CD14-positive monocyte (primary cell): ENCODE data around the gene DIPK1A. TPM values are rescaled to one million over a fixed set of nuclear protein-coding genes. Genes with fewer than 3 reads are reported as not detected.
"Not testable (repeated sequence)": the region's sequence is repeated elsewhere in the genome, so short reads cannot be mapped to it uniquely, and the experiment has no call there.

Experiments
- DNase-seq, 3 donors: peaks; one replicate each; pipeline ENCODE4 v3.0.0-alpha.2; 2011 to 2022
- H2AFZ ChIP-seq: 2 replicates; pipeline ENCODE4 v1.6.0; 2012; ENCODE audit warnings: mild to moderate bottlenecking, low read depth, low read length, inconsistent platforms; ENCODE audit not compliant: insufficient read depth, poor library complexity, severe bottlenecking
- H3K27ac ChIP-seq, 2 donors: 1 replicate in 1 of 2; 2 replicates in 1 of 2; pipeline ENCODE4 v1.5.1; 2012 to 2013; ENCODE audit warnings: low read length in 2 of 2, control low read depth in 1 of 2, inconsistent platforms in 1 of 2, low read depth in 1 of 2, mild to moderate bottlenecking in 1 of 2
- H3K27me3 ChIP-seq, 2 donors: one replicate each; pipeline versions ENCODE4 v1.6.0 to v1.6.1; 2011 to 2013; ENCODE audit warnings: low read length in 2 of 2; ENCODE audit not compliant: control insufficient read depth in 2 of 2, insufficient read depth in 2 of 2
- H3K36me3 ChIP-seq, 2 donors: replicated peaks in 1 of 2; 1 replicate in 1 of 2; 2 replicates in 1 of 2; pipeline versions ENCODE4 v1.5.1 to v1.6.1; 2012 to 2013; ENCODE audit warnings: low read length in 2 of 2, control low read depth in 1 of 2, inconsistent platforms in 1 of 2, mild to moderate bottlenecking in 1 of 2; ENCODE audit not compliant: insufficient read depth in 2 of 2, control insufficient read depth in 1 of 2
- H3K4me1 ChIP-seq, 2 donors: 1 replicate in 1 of 2; 2 replicates in 1 of 2; pipeline versions ENCODE4 v1.5.1 to v1.6.1; 2012 to 2013; ENCODE audit warnings: low read length in 2 of 2, control low read depth in 1 of 2, inconsistent platforms in 1 of 2, mild to moderate bottlenecking in 1 of 2, moderate library complexity in 1 of 2; ENCODE audit not compliant: insufficient read depth in 2 of 2, control insufficient read depth in 1 of 2
- H3K4me2 ChIP-seq: replicated peaks from 2 replicates; pipeline ENCODE3; 2012; ENCODE audit warnings: low read length, moderate library complexity, mild to moderate bottlenecking; ENCODE audit not compliant: poor library complexity, severe bottlenecking; ENCODE audit errors: extremely low read depth
- H3K4me3 ChIP-seq, 3 experiments: fragments of 200-600 bp in 1 of 3; sonication (generic) in 1 of 3; replicated peaks in 1 of 3; 1 replicate in 2 of 3; 2 replicates in 1 of 3; pipeline ENCODE4 v1.5.1; 2011 to 2013; ENCODE audit warnings: low read length in 3 of 3, mild to moderate bottlenecking in 3 of 3, control low read depth in 2 of 3, low read depth in 2 of 3, inconsistent platforms in 1 of 3, moderate library complexity in 1 of 3
- H3K79me2 ChIP-seq: 2 replicates; pipeline ENCODE4 v1.6.0; 2012; ENCODE audit warnings: mild to moderate bottlenecking, control low read depth, inconsistent platforms, low read length, moderate library complexity; ENCODE audit not compliant: insufficient read depth
- H3K9ac ChIP-seq: 2 replicates; pipeline ENCODE4 v1.6.0; 2017; ENCODE audit warnings: low read length, mild to moderate bottlenecking; ENCODE audit not compliant: insufficient read depth, poor library complexity, severe bottlenecking
- H3K9me3 ChIP-seq, 2 donors: replicated peaks in 1 of 2; 1 replicate in 1 of 2; 2 replicates in 1 of 2; pipeline versions ENCODE4 v1.5.1 to v1.6.1; 2012 to 2013; ENCODE audit warnings: low read length in 2 of 2, control low read depth in 1 of 2; ENCODE audit not compliant: control insufficient read depth in 1 of 2, insufficient read depth in 1 of 2
- H4K20me1 ChIP-seq: 2 replicates; pipeline ENCODE4 v1.6.0; 2012; ENCODE audit warnings: mild to moderate bottlenecking, low read length, control low read depth, moderate library complexity; ENCODE audit not compliant: insufficient read depth
- H3K27ac Mint-ChIP-seq, 7 donors: one replicate each; pipeline ENCODE4 v1.8.0; 2020; ENCODE audit warnings: mild to moderate bottlenecking in 7 of 7, mixed read lengths in 7 of 7, moderate library complexity in 6 of 7, inconsistent platforms in 2 of 7
- H3K27me3 Mint-ChIP-seq, 3 donors: one replicate each; pipeline ENCODE4 v1.8.0; 2021 to 2022; ENCODE audit warnings: low read depth in 3 of 3, mild to moderate bottlenecking in 3 of 3, mixed read lengths in 3 of 3, moderate library complexity in 3 of 3, inconsistent platforms in 1 of 3
- H3K36me3 Mint-ChIP-seq, 2 donors: one replicate each; pipeline ENCODE4 v1.8.0; 2020; ENCODE audit warnings: mixed read lengths in 2 of 2, inconsistent platforms in 1 of 2, mild to moderate bottlenecking in 1 of 2
- H3K4me1 Mint-ChIP-seq: one replicate; pipeline ENCODE4 v1.8.0; 2020; ENCODE audit warnings: mild to moderate bottlenecking, mixed read lengths
- H3K4me3 Mint-ChIP-seq, 2 donors: one replicate each; pipeline ENCODE4 v1.8.0; 2020; ENCODE audit warnings: mild to moderate bottlenecking in 2 of 2, mixed read lengths in 2 of 2, moderate library complexity in 1 of 2
- H3K9me3 Mint-ChIP-seq, 7 donors: one replicate each; pipeline ENCODE4 v1.8.0; 2020 to 2022; ENCODE audit warnings: mixed read lengths in 7 of 7, mild to moderate bottlenecking in 6 of 7, moderate library complexity in 6 of 7, inconsistent platforms in 2 of 7
- CTCF ChIP-seq: fragments of 200-600 bp; IDR thresholded peaks from one replicate; pipeline ENCODE4 v1.8.0; 2022; ENCODE audit warnings: antibody characterized with exemption, mild to moderate bottlenecking
- WGBS: methylation state at CpG from one replicate; pipeline ENCODE4 v1.1.5; 2013; ENCODE audit warnings: missing lambda C conversion rate; ENCODE audit not compliant: insufficient coverage; 5-methylcytosine and 5-hydroxymethylcytosine counted together
- intact Hi-C, 2 donors: fragments of 100-400 bp; cut with micrococcal nuclease; formaldehyde crosslinking; loops; one replicate each; pipeline versions ENCODE4 v1.15.0 to v1.15.1; 2023
- polyA plus RNA-seq, 3 donors: library from polyadenylated mRNA; depleted of rRNA in 1 of 3; unstranded in 2 of 3; stranded (reverse) in 1 of 3; fragments of 300-500 nt in 2 of 3; fragments of >200 nt in 1 of 3; fragmentation: Illumina TruSeq in 2 of 3; gene quantifications; 1 replicate in 2 of 3; 2 replicates in 1 of 3; pipeline ENCODE4 v1.2.3, GENCODE V29; 2012 to 2021

Gene DIPK1A
- polyA plus RNA-seq, 3 donors: 0.45 to 1.4 (median 0.83) TPM

- Mint-ChIP-seq H3K4me1 (peaks cover 8% of the 10 kb centered on the region), H3K27ac (peak overlapping the region in 1 of 7 donors; percentile 31), H3K27me3 (peaks cover 0 to 3% (median 0%) of the 10 kb centered on the region in 3 donors), H3K36me3 (peaks cover 0 to 4% of the 10 kb centered on the region in 2 donors), H3K4me3 (no peak overlapping the region), H3K9me3 (peaks cover 0 to 14% (median 11%) of the 10 kb centered on the region in 7 donors)
- H3K9me3 ChIP-seq: no peaks in the 10 kb centered on the region
- H3K27me3 ChIP-seq: no peaks in the 10 kb centered on the region
- TF ChIP-seq CTCF: no peak
- no peak overlapping the region for H3K27ac ChIP-seq
- DNase-seq: no peak
- no peak overlapping the region for H3K4me3 ChIP-seq
- no peak overlapping the region for H2AFZ ChIP-seq
- no peaks in the 10 kb centered on the region for H4K20me1 ChIP-seq
- no peak overlapping the region for H3K9ac ChIP-seq
- peaks cover 4 to 7% of the 10 kb centered on the region in 2 donors for H3K4me1 ChIP-seq
- intact Hi-C loops: no loop called here
- H3K36me3 ChIP-seq: no peaks in the 10 kb centered on the region
- no peak overlapping the region for H3K4me2 ChIP-seq
- no peaks in the 10 kb centered on the region for H3K79me2 ChIP-seq
These were observed 61.5 kb downstream of the DIPK1A start for GRCh38 chr1:92899780-92900179.

GRCh38 chr1:92898053-92898452 is 63.2 kb downstream of the DIPK1A start:
- H3K36me3 ChIP-seq, H3K4me3 Mint-ChIP-seq, H3K4me1 Mint-ChIP-seq, intact Hi-C loops, H2AFZ ChIP-seq, H3K27ac ChIP-seq, H3K36me3 Mint-ChIP-seq, H3K4me2 ChIP-seq, H3K9me3 ChIP-seq, H3K27me3 ChIP-seq, H3K4me1 ChIP-seq, H3K9ac ChIP-seq, H4K20me1 ChIP-seq, H3K27me3 Mint-ChIP-seq, H3K79me2 ChIP-seq, H3K4me3 ChIP-seq: not testable (repeated sequence)
- H3K27ac Mint-ChIP-seq: peak overlapping the region in 1 of 7 donors; percentile 46
- peaks cover 0 to 14% (median 12%) of the 10 kb centered on the region in 7 donors for H3K9me3 Mint-ChIP-seq
- no CpG with 5 or more reads among the region's 2 CpGs for WGBS
- peak in 1 of 3 donors; percentile 1 for DNase-seq
